GM10248 (cell line): ENCODE measurements around the gene THAP4.
"Not testable (repeated sequence)": the region's sequence is repeated elsewhere in the genome, so short reads cannot be mapped to it uniquely, and the experiment has no call there.

ENCODE experiments used
- CTCF ChIA-PET: fragments of 300-600 bp; sonication (Branson Sonifier 250); formaldehyde crosslinking; extraction: SDS; loops from one replicate; lab custom pipeline; 2021; ENCODE audit warnings: antibody characterized with exemption; lab: Yijun Ruan, JAX
- POLR2A ChIA-PET: fragments of 350-650 bp; sonication (Branson Sonifier 250); formaldehyde crosslinking; extraction: SDS; loops from one replicate; lab custom pipeline; 2020; ENCODE audit warnings: antibody characterized with exemption; lab: Yijun Ruan, JAX
- DNase-seq: peaks from one replicate; pipeline ENCODE4 v3.0.0; 2012; ENCODE audit errors: extremely low spot score
- CTCF ChIP-seq: IDR thresholded peaks from 2 replicates; pipeline ENCODE4 v1.5.1; 2012; ENCODE audit warnings: mild to moderate bottlenecking, low read depth; ENCODE audit errors: extremely low read depth, missing control alignments, control extremely low read depth

THAP4 gene

GRCh38 chr2:241665731-241666440, 28.9 kb upstream of the THAP4 start:
- TF ChIP-seq CTCF: no peak
- no peak for DNase-seq
- CTCF ChIA-PET: interaction anchor here (0.6 to 1.0 kb wide), 2 partner anchors 22 to 33 kb away, joined by 3 to 4 read pairs; no protein-coding TSS in a partner anchor
- POLR2A ChIA-PET: no interaction called here

- POLR2A ChIA-PET, CTCF ChIA-PET, DNase-seq: not testable (repeated sequence)
These were observed 25.8 kb upstream of the THAP4 start for GRCh38 chr2:241662731-241663130.

GRCh38 chr2:241660593-241661213, 23.7 kb upstream of the THAP4 start:
- ChIA-PET POLR2A (no interaction called here), CTCF (no interaction called here)
- no peak for TF ChIP-seq CTCF
- no peak for DNase-seq

- CTCF ChIA-PET: interaction anchor here (0.7 to 1.6 kb wide), 6 partner anchors 10 to 581 kb away, joined by 3 to 5 read pairs (median 3); partner anchors contain the start of gene DTYMK
- DNase-seq: no peak
- POLR2A ChIA-PET: no interaction called here
- TF ChIP-seq CTCF: peak; percentile 50
These were observed 22.3 kb upstream of the THAP4 start for GRCh38 chr2:241659150-241659739.

GRCh38 chr2:241658296-241658695, 21.3 kb upstream of the THAP4 start:
- POLR2A ChIA-PET: no interaction called here
- TF ChIP-seq CTCF: no peak
- CTCF ChIA-PET: interaction anchor here (0.7 to 1.6 kb wide), 4 partner anchors 9 to 580 kb away, joined by 3 to 5 read pairs (median 3); no protein-coding TSS in a partner anchor
- no peak for DNase-seq

GRCh38 chr2:241657786-241658254, 20.9 kb upstream of the THAP4 start:
- ChIA-PET CTCF (interaction anchor here (1.2 kb wide), 1 partner anchor 8 kb away, joined by 3 read pairs; no protein-coding TSS in a partner anchor), POLR2A (no interaction called here)
- DNase-seq: no peak
- no peak for TF ChIP-seq CTCF
